WTC11 (cell line): ENCODE data around the gene LRRC47. TPM values are rescaled to one million over a fixed set of nuclear protein-coding genes. Genes with fewer than 3 reads are reported as not detected.
"Not testable (repeated sequence)": the region's sequence is repeated elsewhere in the genome, so short reads cannot be mapped to it uniquely, and the experiment has no call there.

Experiments used
- ATAC-seq: fragments of 200-7000 bp; cut with Tn5 transposase; 2 replicates; pipeline ENCODE4 v1.10.0; 2021; ENCODE audit warnings: mild to moderate bottlenecking, moderate library complexity
- CTCF ChIA-PET: fragments of 300-600 bp; sonication (Branson Sonifier 250); formaldehyde crosslinking; loops from one replicate; lab custom pipeline; 2021; ENCODE audit warnings: antibody characterized with exemption; lab: Charles Lee
- POLR2A ChIA-PET: fragments of 350-600 bp; sonication (Branson Sonifier 250); formaldehyde crosslinking; loops from one replicate; lab custom pipeline; 2021; ENCODE audit warnings: antibody characterized with exemption; lab: Charles Lee
- DNase-seq: peaks from one replicate; pipeline ENCODE4 v3.0.0; 2021; ENCODE audit warnings: low spot score
- H3K27ac Mint-ChIP-seq: 2 replicates; pipeline ENCODE4 v1.8.0; 2021; ENCODE audit warnings: mixed read lengths
- H3K27me3 Mint-ChIP-seq: 2 replicates; pipeline ENCODE4 v1.8.0; 2021; ENCODE audit warnings: low read depth, mild to moderate bottlenecking, moderate library complexity, mixed read lengths
- H3K36me3 Mint-ChIP-seq: 2 replicates; pipeline ENCODE4 v1.8.0; 2021; ENCODE audit warnings: mixed read lengths
- H3K4me1 Mint-ChIP-seq: 2 replicates; pipeline ENCODE4 v1.8.0; 2022; ENCODE audit warnings: mixed read lengths
- H3K4me3 Mint-ChIP-seq: 2 replicates; pipeline ENCODE4 v1.8.0; 2021; ENCODE audit warnings: mild to moderate bottlenecking, moderate library complexity, mixed read lengths
- H3K9me3 Mint-ChIP-seq: 2 replicates; pipeline ENCODE4 v1.8.0; 2021; ENCODE audit warnings: mixed read lengths
- CREB1 ChIP-seq: sonication (generic); formaldehyde crosslinking; IDR thresholded peaks from 2 replicates; pipeline ENCODE4 v1.8.0; 2023; ENCODE audit warnings: mild to moderate bottlenecking, missing genetic modification reagents
- HMGA2 ChIP-seq: fragments of 250-450 bp; sonication (Bioruptor Pico); IDR thresholded peaks from 2 replicates; pipeline ENCODE4 v1.4.0; 2021; ENCODE audit warnings: mild to moderate bottlenecking, moderate library complexity
- KAT7 ChIP-seq: sonication (generic); formaldehyde crosslinking; IDR thresholded peaks from 2 replicates; pipeline ENCODE4 v1.8.1; 2023; ENCODE audit warnings: missing genetic modification reagents, mild to moderate bottlenecking, borderline replicate concordance
- NFATC4 ChIP-seq: fragments of 250-450 bp; sonication (Bioruptor Pico); IDR thresholded peaks from 2 replicates; pipeline ENCODE4 v1.9.0; 2021; ENCODE audit warnings: mild to moderate bottlenecking
- TP53 ChIP-seq: sonication (generic); formaldehyde crosslinking; IDR thresholded peaks from 2 replicates; pipeline ENCODE4 v1.8.1; 2023; ENCODE audit warnings: mild to moderate bottlenecking, missing genetic modification reagents
- ZNF121 ChIP-seq: sonication (generic); formaldehyde crosslinking; IDR thresholded peaks from 2 replicates; pipeline ENCODE4 v1.8.0; 2023; ENCODE audit warnings: missing genetic modification reagents
- ZNF425 ChIP-seq: fragments of 250-450 bp; sonication (Bioruptor Pico); conservative IDR thresholded peaks from 2 replicates; pipeline ENCODE4 v1.9.0; 2021; ENCODE audit warnings: mild to moderate bottlenecking
- total RNA-seq: library from RNA; stranded (reverse); gene quantifications from 3 replicates; pipeline ENCODE4 v1.2.3, GENCODE V29; 2021
- TF ChIP-seq, protein P1 (sequence below): sonication (generic); formaldehyde crosslinking; IDR thresholded peaks from 2 replicates; pipeline ENCODE4 v1.8.1; 2023; ENCODE audit warnings: mild to moderate bottlenecking, missing genetic modification reagents, borderline replicate concordance
- TF ChIP-seq, protein P2 (sequence below): fragments of 250-450 bp; sonication (Bioruptor Pico); IDR thresholded peaks from 2 replicates; pipeline ENCODE4 v2.1.2; 2022; ENCODE audit warnings: mild to moderate bottlenecking, moderate library complexity
- TF ChIP-seq, protein P3 (sequence below): sonication (generic); formaldehyde crosslinking; conservative IDR thresholded peaks from 2 replicates; pipeline ENCODE4 v1.8.1; 2022; ENCODE audit warnings: mild to moderate bottlenecking, missing genetic modification reagents
- TF ChIP-seq, protein P4 (sequence below): sonication (generic); formaldehyde crosslinking; IDR thresholded peaks from 2 replicates; pipeline ENCODE4 v1.8.0; 2022; ENCODE audit warnings: mild to moderate bottlenecking, missing genetic modification reagents
- TF ChIP-seq, protein P5 (sequence below): fragments of 250-450 bp; sonication (Bioruptor Pico); IDR thresholded peaks from 2 replicates; pipeline ENCODE4 v1.9.0; 2021; ENCODE audit warnings: mild to moderate bottlenecking, borderline replicate concordance

Gene LRRC47
- total RNA-seq, 1 experiment from 2014 or later = 92.4 TPM

DNA sequence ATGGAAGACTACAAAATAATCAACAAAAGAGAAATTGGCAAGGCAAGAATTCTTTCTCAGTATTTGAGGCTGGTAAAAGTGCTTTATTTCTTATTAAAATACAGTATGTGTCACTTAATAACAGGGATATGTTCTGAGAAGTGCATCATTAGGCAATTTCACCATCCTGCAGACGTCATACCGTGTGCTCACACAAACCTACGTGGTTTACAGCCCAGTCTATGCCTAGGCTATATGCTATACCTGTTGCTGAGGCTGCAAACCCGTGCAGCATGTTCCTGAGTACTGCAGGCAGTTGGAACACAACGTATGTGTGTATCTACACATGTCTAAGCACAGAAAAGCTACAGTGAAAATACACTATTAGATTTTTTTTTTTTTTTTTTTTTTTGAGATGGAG, 46.8 kb downstream of the LRRC47 start (continued):
- TF ChIP-seq, protein P1, sequence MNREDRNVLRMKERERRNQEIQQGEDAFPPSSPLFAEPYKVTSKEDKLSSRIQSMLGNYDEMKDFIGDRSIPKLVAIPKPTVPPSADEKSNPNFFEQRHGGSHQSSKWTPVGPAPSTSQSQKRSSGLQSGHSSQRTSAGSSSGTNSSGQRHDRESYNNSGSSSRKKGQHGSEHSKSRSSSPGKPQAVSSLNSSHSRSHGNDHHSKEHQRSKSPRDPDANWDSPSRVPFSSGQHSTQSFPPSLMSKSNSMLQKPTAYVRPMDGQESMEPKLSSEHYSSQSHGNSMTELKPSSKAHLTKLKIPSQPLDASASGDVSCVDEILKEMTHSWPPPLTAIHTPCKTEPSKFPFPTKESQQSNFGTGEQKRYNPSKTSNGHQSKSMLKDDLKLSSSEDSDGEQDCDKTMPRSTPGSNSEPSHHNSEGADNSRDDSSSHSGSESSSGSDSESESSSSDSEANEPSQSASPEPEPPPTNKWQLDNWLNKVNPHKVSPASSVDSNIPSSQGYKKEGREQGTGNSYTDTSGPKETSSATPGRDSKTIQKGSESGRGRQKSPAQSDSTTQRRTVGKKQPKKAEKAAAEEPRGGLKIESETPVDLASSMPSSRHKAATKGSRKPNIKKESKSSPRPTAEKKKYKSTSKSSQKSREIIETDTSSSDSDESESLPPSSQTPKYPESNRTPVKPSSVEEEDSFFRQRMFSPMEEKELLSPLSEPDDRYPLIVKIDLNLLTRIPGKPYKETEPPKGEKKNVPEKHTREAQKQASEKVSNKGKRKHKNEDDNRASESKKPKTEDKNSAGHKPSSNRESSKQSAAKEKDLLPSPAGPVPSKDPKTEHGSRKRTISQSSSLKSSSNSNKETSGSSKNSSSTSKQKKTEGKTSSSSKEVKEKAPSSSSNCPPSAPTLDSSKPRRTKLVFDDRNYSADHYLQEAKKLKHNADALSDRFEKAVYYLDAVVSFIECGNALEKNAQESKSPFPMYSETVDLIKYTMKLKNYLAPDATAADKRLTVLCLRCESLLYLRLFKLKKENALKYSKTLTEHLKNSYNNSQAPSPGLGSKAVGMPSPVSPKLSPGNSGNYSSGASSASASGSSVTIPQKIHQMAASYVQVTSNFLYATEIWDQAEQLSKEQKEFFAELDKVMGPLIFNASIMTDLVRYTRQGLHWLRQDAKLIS (CRISPR knock-in tag) = no peak
- TF ChIP-seq ZNF121 (CRISPR knock-in tag) (no peak), TP53 (CRISPR knock-in tag) (no peak), NFATC4 (CRISPR knock-in tag) (no peak), ZNF425 (CRISPR knock-in tag) (no peak), CREB1 (CRISPR knock-in tag) (no peak), KAT7 (CRISPR knock-in tag) (no peak), HMGA2 (no peak)
- TF ChIP-seq, protein P2, sequence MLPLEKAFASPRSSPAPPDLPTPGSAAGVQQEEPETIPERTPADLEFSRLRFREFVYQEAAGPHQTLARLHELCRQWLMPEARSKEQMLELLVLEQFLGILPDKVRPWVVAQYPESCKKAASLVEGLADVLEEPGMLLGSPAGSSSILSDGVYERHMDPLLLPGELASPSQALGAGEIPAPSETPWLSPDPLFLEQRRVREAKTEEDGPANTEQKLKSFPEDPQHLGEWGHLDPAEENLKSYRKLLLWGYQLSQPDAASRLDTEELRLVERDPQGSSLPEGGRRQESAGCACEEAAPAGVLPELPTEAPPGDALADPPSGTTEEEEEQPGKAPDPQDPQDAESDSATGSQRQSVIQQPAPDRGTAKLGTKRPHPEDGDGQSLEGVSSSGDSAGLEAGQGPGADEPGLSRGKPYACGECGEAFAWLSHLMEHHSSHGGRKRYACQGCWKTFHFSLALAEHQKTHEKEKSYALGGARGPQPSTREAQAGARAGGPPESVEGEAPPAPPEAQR (CRISPR knock-in tag) = no peak
- TF ChIP-seq, protein P3, sequence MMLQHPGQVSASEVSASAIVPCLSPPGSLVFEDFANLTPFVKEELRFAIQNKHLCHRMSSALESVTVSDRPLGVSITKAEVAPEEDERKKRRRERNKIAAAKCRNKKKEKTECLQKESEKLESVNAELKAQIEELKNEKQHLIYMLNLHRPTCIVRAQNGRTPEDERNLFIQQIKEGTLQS (CRISPR knock-in tag) = no peak
- TF ChIP-seq, protein P4, sequence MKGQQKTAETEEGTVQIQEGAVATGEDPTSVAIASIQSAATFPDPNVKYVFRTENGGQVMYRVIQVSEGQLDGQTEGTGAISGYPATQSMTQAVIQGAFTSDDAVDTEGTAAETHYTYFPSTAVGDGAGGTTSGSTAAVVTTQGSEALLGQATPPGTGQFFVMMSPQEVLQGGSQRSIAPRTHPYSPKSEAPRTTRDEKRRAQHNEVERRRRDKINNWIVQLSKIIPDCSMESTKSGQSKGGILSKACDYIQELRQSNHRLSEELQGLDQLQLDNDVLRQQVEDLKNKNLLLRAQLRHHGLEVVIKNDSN (CRISPR knock-in tag) = no peak
- TF ChIP-seq, protein P5, sequence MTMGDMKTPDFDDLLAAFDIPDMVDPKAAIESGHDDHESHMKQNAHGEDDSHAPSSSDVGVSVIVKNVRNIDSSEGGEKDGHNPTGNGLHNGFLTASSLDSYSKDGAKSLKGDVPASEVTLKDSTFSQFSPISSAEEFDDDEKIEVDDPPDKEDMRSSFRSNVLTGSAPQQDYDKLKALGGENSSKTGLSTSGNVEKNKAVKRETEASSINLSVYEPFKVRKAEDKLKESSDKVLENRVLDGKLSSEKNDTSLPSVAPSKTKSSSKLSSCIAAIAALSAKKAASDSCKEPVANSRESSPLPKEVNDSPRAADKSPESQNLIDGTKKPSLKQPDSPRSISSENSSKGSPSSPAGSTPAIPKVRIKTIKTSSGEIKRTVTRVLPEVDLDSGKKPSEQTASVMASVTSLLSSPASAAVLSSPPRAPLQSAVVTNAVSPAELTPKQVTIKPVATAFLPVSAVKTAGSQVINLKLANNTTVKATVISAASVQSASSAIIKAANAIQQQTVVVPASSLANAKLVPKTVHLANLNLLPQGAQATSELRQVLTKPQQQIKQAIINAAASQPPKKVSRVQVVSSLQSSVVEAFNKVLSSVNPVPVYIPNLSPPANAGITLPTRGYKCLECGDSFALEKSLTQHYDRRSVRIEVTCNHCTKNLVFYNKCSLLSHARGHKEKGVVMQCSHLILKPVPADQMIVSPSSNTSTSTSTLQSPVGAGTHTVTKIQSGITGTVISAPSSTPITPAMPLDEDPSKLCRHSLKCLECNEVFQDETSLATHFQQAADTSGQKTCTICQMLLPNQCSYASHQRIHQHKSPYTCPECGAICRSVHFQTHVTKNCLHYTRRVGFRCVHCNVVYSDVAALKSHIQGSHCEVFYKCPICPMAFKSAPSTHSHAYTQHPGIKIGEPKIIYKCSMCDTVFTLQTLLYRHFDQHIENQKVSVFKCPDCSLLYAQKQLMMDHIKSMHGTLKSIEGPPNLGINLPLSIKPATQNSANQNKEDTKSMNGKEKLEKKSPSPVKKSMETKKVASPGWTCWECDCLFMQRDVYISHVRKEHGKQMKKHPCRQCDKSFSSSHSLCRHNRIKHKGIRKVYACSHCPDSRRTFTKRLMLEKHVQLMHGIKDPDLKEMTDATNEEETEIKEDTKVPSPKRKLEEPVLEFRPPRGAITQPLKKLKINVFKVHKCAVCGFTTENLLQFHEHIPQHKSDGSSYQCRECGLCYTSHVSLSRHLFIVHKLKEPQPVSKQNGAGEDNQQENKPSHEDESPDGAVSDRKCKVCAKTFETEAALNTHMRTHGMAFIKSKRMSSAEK (CRISPR knock-in tag) = no peak

DNA sequence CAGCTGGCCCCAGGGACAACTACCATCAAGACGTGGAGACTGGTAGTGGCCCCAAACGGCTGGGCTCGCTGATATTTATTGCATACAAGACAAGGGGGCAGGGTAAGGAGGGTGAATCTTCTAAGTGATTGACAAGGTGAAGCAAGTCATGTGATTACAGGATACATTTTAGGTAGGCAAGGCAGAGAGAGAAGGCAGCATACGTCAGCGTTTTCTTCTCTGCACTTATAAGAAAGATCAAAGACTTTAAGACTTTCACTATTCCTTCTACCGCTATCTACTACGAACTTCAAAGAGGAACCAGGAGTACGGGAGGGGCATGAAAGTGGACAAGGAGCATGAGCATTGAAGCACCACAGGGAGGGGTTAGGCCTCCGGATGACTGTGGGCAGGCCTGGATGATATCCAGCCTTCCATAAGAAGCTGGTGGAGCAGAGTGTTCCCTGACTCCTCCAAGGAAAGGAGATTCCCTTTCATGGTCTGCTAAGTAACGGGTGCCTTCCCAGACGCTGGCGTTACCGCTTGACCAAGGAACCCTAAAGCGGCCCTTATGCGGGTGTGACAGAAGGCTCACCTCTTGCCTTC, 47.9 kb downstream of the LRRC47 start:
- Mint-ChIP-seq H3K4me1 (peaks cover 26% of the 10 kb centered on the region), H3K27me3 (peaks cover 12% of the 10 kb centered on the region)
- H3K9me3 Mint-ChIP-seq, DNase-seq, H3K4me3 Mint-ChIP-seq, ATAC-seq, CTCF ChIA-PET, H3K27ac Mint-ChIP-seq, POLR2A ChIA-PET, H3K36me3 Mint-ChIP-seq: not testable (repeated sequence)
